Measurements from ENCODE around the gene UCN2. TPM values are rescaled to one million over a fixed set of nuclear protein-coding genes. Genes with fewer than 3 reads are reported as not detected.

UCN2 gene
- total RNA-seq, 1 donor from 2014 or later, result not detected

GRCh38 chr3:48591886-48592518 lies 28.4 kb upstream of the UCN2 start:
- Histone ChIP-seq H3K27ac (ENCODE audit: low read depth, low read length) (no peak overlapping the region), H3K27me3 (ENCODE audit: control insufficient read depth in 3 of 3, insufficient read depth in 3 of 3, low read length in 3 of 3) (peaks cover 0 to 6% (median 0%) of the 10 kb centered on the region in 3 donors), H3K4me1 (ENCODE audit: control insufficient read depth in 3 of 3, insufficient read depth in 3 of 3, low read length in 3 of 3) (peaks cover 14 to 27% (median 26%) of the 10 kb centered on the region in 3 donors), H3K4me3 (ENCODE audit: low read length in 3 of 3) (no peak overlapping the region), H3K9ac (ENCODE audit: low read depth in 1 of 3, low read length in 3 of 3) (no peak overlapping the region), H3K9me3 (ENCODE audit: control insufficient read depth in 3 of 3, low read length in 3 of 3) (no peaks in the 10 kb centered on the region), H3K36me3 (ENCODE audit: control insufficient read depth in 3 of 3, insufficient read depth in 3 of 3, low read length in 3 of 3) (peaks cover 0 to 23% (median 3%) of the 10 kb centered on the region in 3 donors)

DNA sequence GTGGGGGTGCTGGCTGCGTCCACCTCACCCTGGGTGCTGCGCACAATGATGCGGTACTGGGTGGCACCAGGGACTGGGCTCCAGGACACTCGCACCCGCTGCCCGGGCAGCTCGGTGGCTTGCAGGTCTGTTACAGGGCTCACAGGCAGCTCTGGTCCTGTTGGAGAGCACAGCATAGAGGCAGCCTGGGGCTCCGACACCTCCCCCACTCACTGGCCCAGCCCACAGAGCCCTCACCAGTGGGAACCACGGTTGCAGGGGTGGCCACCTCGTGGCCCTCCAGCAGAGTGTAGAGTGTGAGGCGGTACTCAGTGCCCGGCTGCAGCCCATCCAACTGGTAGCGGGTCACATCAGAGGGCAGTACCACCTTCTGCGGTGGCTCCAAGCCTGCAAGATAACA lies 27.9 kb upstream of the UCN2 start:
- no peak overlapping the region for H3K27ac ChIP-seq (ENCODE audit: low read depth, low read length)
- H3K27me3 ChIP-seq (ENCODE audit: control insufficient read depth in 3 of 3, insufficient read depth in 3 of 3, low read length in 3 of 3), result peaks cover 0 to 6% (median 0%) of the 10 kb centered on the region in 3 donors
- peaks cover 0 to 28% (median 6%) of the 10 kb centered on the region in 3 donors for H3K36me3 ChIP-seq (ENCODE audit: control insufficient read depth in 3 of 3, insufficient read depth in 3 of 3, low read length in 3 of 3)
- H3K9me3 ChIP-seq (ENCODE audit: control insufficient read depth in 3 of 3, low read length in 3 of 3), result no peaks in the 10 kb centered on the region
- H3K4me3 ChIP-seq (ENCODE audit: low read length in 3 of 3), result no peak overlapping the region
- peaks cover 9 to 21% (median 21%) of the 10 kb centered on the region in 3 donors for H3K4me1 ChIP-seq (ENCODE audit: control insufficient read depth in 3 of 3, insufficient read depth in 3 of 3, low read length in 3 of 3)
- H3K9ac ChIP-seq (ENCODE audit: low read depth in 1 of 3, low read length in 3 of 3), result no peak overlapping the region

- Histone ChIP-seq H3K9me3 (ENCODE audit: control insufficient read depth in 3 of 3, low read length in 3 of 3) (no peaks in the 10 kb centered on the region), H3K27ac (ENCODE audit: low read depth, low read length) (no peak overlapping the region), H3K27me3 (ENCODE audit: control insufficient read depth in 3 of 3, insufficient read depth in 3 of 3, low read length in 3 of 3) (peaks cover 0 to 4% (median 0%) of the 10 kb centered on the region in 3 donors), H3K9ac (ENCODE audit: low read depth in 1 of 3, low read length in 3 of 3) (no peak overlapping the region), H3K36me3 (ENCODE audit: control insufficient read depth in 3 of 3, insufficient read depth in 3 of 3, low read length in 3 of 3) (peaks cover 0 to 29% (median 11%) of the 10 kb centered on the region in 3 donors), H3K4me1 (ENCODE audit: control insufficient read depth in 3 of 3, insufficient read depth in 3 of 3, low read length in 3 of 3) (no peaks in the 10 kb centered on the region), H3K4me3 (ENCODE audit: low read length in 3 of 3) (no peak overlapping the region)
Observed at GRCh38 chr3:48588230-48588629, 24.6 kb upstream of the UCN2 start.

- H3K4me1 ChIP-seq (ENCODE audit: control insufficient read depth in 3 of 3, insufficient read depth in 3 of 3, low read length in 3 of 3), result no peaks in the 10 kb centered on the region
- H3K36me3 ChIP-seq (ENCODE audit: control insufficient read depth in 3 of 3, insufficient read depth in 3 of 3, low read length in 3 of 3), result peaks cover 0 to 32% (median 11%) of the 10 kb centered on the region in 3 donors
- H3K9me3 ChIP-seq (ENCODE audit: control insufficient read depth in 3 of 3, low read length in 3 of 3), result no peaks in the 10 kb centered on the region
- H3K27me3 ChIP-seq (ENCODE audit: control insufficient read depth in 3 of 3, insufficient read depth in 3 of 3, low read length in 3 of 3), result no peaks in the 10 kb centered on the region
- H3K9ac ChIP-seq (ENCODE audit: low read depth in 1 of 3, low read length in 3 of 3), result no peak overlapping the region
- H3K27ac ChIP-seq (ENCODE audit: low read depth, low read length), result no peak overlapping the region
- no peak overlapping the region for H3K4me3 ChIP-seq (ENCODE audit: low read length in 3 of 3)
Observed at GRCh38 chr3:48587686-48588085, 24.1 kb upstream of the UCN2 start.

- no peak overlapping the region for H3K27ac ChIP-seq (ENCODE audit: low read depth, low read length)
- H3K9me3 ChIP-seq (ENCODE audit: control insufficient read depth in 3 of 3, low read length in 3 of 3), result no peaks in the 10 kb centered on the region
- no peak overlapping the region for H3K9ac ChIP-seq (ENCODE audit: low read depth in 1 of 3, low read length in 3 of 3)
- no peak overlapping the region for H3K4me3 ChIP-seq (ENCODE audit: low read length in 3 of 3)
- no peaks in the 10 kb centered on the region for H3K4me1 ChIP-seq (ENCODE audit: control insufficient read depth in 3 of 3, insufficient read depth in 3 of 3, low read length in 3 of 3)
- H3K27me3 ChIP-seq (ENCODE audit: control insufficient read depth in 3 of 3, insufficient read depth in 3 of 3, low read length in 3 of 3), result no peaks in the 10 kb centered on the region
- peaks cover 0 to 35% (median 11%) of the 10 kb centered on the region in 3 donors for H3K36me3 ChIP-seq (ENCODE audit: control insufficient read depth in 3 of 3, insufficient read depth in 3 of 3, low read length in 3 of 3)
Observed at GRCh38 chr3:48585411-48585810, 21.8 kb upstream of the UCN2 start.

- H3K4me3 ChIP-seq (ENCODE audit: low read length in 3 of 3), result no peak overlapping the region
- no peak overlapping the region for H3K9ac ChIP-seq (ENCODE audit: low read depth in 1 of 3, low read length in 3 of 3)
- H3K27me3 ChIP-seq (ENCODE audit: control insufficient read depth in 3 of 3, insufficient read depth in 3 of 3, low read length in 3 of 3), result no peaks in the 10 kb centered on the region
- H3K36me3 ChIP-seq (ENCODE audit: control insufficient read depth in 3 of 3, insufficient read depth in 3 of 3, low read length in 3 of 3), result peaks cover 0 to 31% (median 11%) of the 10 kb centered on the region in 3 donors
- no peaks in the 10 kb centered on the region for H3K9me3 ChIP-seq (ENCODE audit: control insufficient read depth in 3 of 3, low read length in 3 of 3)
- H3K4me1 ChIP-seq (ENCODE audit: control insufficient read depth in 3 of 3, insufficient read depth in 3 of 3, low read length in 3 of 3), result no peaks in the 10 kb centered on the region
- H3K27ac ChIP-seq (ENCODE audit: low read depth, low read length), result no peak overlapping the region
Observed at GRCh38 chr3:48584836-48585235, 21.3 kb upstream of the UCN2 start.

DNA sequence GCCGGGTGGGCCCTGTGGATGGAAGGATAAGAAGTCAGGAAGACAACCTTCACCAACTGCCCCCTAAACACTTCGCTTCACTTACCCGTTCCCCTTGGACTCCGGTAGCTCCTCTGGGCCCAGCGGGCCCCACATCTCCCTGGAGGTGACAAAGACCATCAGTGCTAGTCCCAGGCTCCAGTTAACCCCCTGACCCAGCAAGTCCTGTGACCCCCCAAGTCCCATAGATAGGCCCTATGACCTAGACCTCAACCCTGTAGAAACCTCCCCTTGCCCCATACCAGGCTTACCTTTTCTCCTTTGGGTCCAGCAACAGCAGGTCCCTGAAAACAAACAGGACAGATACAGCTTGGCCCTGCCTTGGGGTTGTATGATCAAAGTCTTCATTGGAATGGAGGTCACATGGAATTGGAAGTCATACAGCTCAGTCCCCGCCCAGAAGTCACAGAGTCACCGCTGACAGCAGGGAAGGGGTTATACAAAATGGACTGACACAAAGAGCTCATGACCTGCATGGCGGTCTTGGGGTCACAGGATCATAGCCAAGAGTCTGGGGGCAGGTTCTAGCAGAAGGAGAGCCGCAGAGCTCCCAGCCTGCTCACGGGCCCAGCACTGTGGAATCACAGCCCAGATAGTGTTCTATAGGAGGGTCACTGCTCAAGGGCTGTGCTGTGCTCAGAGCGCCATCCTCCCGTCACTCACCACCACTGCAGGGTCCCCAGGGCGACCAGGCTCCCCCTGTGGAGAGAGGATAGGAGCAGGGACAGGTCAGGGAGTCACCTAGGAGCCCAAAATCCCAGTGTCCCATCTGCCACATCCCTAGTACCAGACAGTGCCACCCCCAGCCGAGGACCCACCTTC lies 18.3 kb upstream of the UCN2 start:
- Histone ChIP-seq H3K4me3 (ENCODE audit: low read length in 3 of 3) (no peak overlapping the region), H3K36me3 (ENCODE audit: control insufficient read depth in 3 of 3, insufficient read depth in 3 of 3, low read length in 3 of 3) (peaks cover 6 to 26% (median 14%) of the 10 kb centered on the region in 3 donors), H3K9ac (ENCODE audit: low read depth in 1 of 3, low read length in 3 of 3) (no peak overlapping the region), H3K27me3 (ENCODE audit: control insufficient read depth in 3 of 3, insufficient read depth in 3 of 3, low read length in 3 of 3) (no peaks in the 10 kb centered on the region), H3K27ac (ENCODE audit: low read depth, low read length) (no peak overlapping the region), H3K4me1 (ENCODE audit: control insufficient read depth in 3 of 3, insufficient read depth in 3 of 3, low read length in 3 of 3) (no peaks in the 10 kb centered on the region), H3K9me3 (ENCODE audit: control insufficient read depth in 3 of 3, low read length in 3 of 3) (no peaks in the 10 kb centered on the region)

GRCh38 chr3:48576647-48577046 lies 13.1 kb upstream of the UCN2 start:
- no peak overlapping the region for H3K9ac ChIP-seq (ENCODE audit: low read depth in 1 of 3, low read length in 3 of 3)
- peaks cover 6 to 17% (median 10%) of the 10 kb centered on the region in 3 donors for H3K36me3 ChIP-seq (ENCODE audit: control insufficient read depth in 3 of 3, insufficient read depth in 3 of 3, low read length in 3 of 3)
- H3K4me1 ChIP-seq (ENCODE audit: control insufficient read depth in 3 of 3, insufficient read depth in 3 of 3, low read length in 3 of 3), result no peaks in the 10 kb centered on the region

DNA sequence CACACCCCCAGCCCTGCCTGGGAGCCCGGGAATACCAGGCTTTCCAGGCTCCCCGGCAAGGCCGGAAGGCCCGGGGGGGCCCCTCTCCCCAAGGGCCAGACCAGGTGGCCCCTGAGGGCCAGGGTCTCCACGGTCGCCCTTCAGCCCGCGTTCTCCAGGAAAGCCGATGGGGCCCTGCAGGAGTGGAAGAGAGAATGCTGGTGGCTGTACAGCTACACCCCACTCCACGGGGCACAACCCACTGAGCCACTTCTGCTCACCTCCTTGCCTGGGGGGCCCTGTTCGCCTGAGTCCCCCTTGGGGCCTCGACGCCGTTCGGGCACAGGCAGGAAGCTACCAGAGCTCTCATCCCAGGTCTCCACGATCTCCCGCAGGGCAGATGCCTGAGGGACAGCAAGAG lies 11.8 kb upstream of the UCN2 start:
- no peaks in the 10 kb centered on the region for H3K9me3 ChIP-seq (ENCODE audit: control insufficient read depth in 3 of 3, low read length in 3 of 3)
- H3K27me3 ChIP-seq (ENCODE audit: control insufficient read depth in 3 of 3, insufficient read depth in 3 of 3, low read length in 3 of 3), result no peaks in the 10 kb centered on the region
- H3K36me3 ChIP-seq (ENCODE audit: control insufficient read depth in 3 of 3, insufficient read depth in 3 of 3, low read length in 3 of 3), result peaks cover 9 to 20% (median 11%) of the 10 kb centered on the region in 3 donors
- H3K4me3 ChIP-seq (ENCODE audit: low read length in 3 of 3), result no peak overlapping the region
- H3K9ac ChIP-seq (ENCODE audit: low read depth in 1 of 3, low read length in 3 of 3), result no peak overlapping the region
- H3K27ac ChIP-seq (ENCODE audit: low read depth, low read length), result no peak overlapping the region
- H3K4me1 ChIP-seq (ENCODE audit: control insufficient read depth in 3 of 3, insufficient read depth in 3 of 3, low read length in 3 of 3), result no peaks in the 10 kb centered on the region

More at GRCh38 chr3:48576647-48577046, 13.1 kb upstream of the UCN2 start:
- H3K27ac ChIP-seq (ENCODE audit: low read depth, low read length), result no peak overlapping the region
- no peak overlapping the region for H3K4me3 ChIP-seq (ENCODE audit: low read length in 3 of 3)
- no peaks in the 10 kb centered on the region for H3K27me3 ChIP-seq (ENCODE audit: control insufficient read depth in 3 of 3, insufficient read depth in 3 of 3, low read length in 3 of 3)
- no peaks in the 10 kb centered on the region for H3K9me3 ChIP-seq (ENCODE audit: control insufficient read depth in 3 of 3, low read length in 3 of 3)

Data from skeletal muscle tissue (tissue), 4 donors.